SU-DHL-6 (cell line): ENCODE data around the gene ZSCAN10.

Experiments used
- H2AFZ ChIP-seq: fragments of 200-600 bp; sonication (generic); 2 replicates; pipeline ENCODE4 v1.6.1; 2014; ENCODE audit warnings: low read depth, mild to moderate bottlenecking, moderate library complexity, mixed read lengths, antibody characterized with exemption, low read length; ENCODE audit not compliant: severe bottlenecking
- H3F3A ChIP-seq: fragments of 200-600 bp; shearing (Covaris generic); 2 replicates; pipeline ENCODE4 v1.6.0; 2016; ENCODE audit warnings: antibody characterized with exemption, mild to moderate bottlenecking; ENCODE audit not compliant: insufficient read depth
- H3K27ac ChIP-seq: fragments of 200-600 bp; sonication (generic); 2 replicates; pipeline ENCODE4 v1.5.1; 2016; ENCODE audit warnings: low read depth, mild to moderate bottlenecking, low read length, moderate library complexity, mixed read lengths
- H3K27me3 ChIP-seq: fragments of 200-600 bp; sonication (generic), shearing (Covaris generic); 2 replicates; pipeline ENCODE4 v1.6.0; 2014; ENCODE audit warnings: mild to moderate bottlenecking, low read length
- H3K36me3 ChIP-seq: fragments of 200-600 bp; sonication (generic); 2 replicates; pipeline ENCODE4 v1.6.1; 2014; ENCODE audit warnings: mild to moderate bottlenecking, low read length, mixed read lengths
- H3K4me2 ChIP-seq: fragments of 300-600, 200-600 bp; shearing (Covaris generic), sonication (generic); 2 replicates; pipeline ENCODE4 v1.6.0; 2014; ENCODE audit warnings: low read length, low read depth, mild to moderate bottlenecking; ENCODE audit not compliant: poor library complexity, severe bottlenecking
- H3K4me3 ChIP-seq: fragments of 200-600 bp; sonication (generic); 2 replicates; pipeline ENCODE4 v1.5.1; 2014; ENCODE audit warnings: antibody characterized with exemption, low read length, mild to moderate bottlenecking, mixed read lengths; ENCODE audit not compliant: insufficient read depth, poor library complexity, severe bottlenecking
- H3K79me2 ChIP-seq: fragments of 200-600 bp; sonication (generic); 2 replicates; pipeline ENCODE4 v1.6.1; 2014; ENCODE audit warnings: mild to moderate bottlenecking, low read length, moderate library complexity; ENCODE audit not compliant: insufficient read depth
- H3K9ac ChIP-seq: fragments of 200-600 bp; sonication (generic); 2 replicates; pipeline ENCODE4 v1.7.0; 2014; ENCODE audit warnings: mild to moderate bottlenecking, low read length
- H3K9me2 ChIP-seq: fragments of 200-600 bp; sonication (generic); replicated peaks from 2 replicates; pipeline ENCODE4 v1.6.1; 2014; ENCODE audit warnings: low read length; ENCODE audit not compliant: insufficient read depth
- H3K9me3 ChIP-seq: fragments of 200-600 bp; sonication (generic); 2 replicates; pipeline ENCODE4 v1.6.1; 2014; ENCODE audit warnings: low read length, mixed read lengths; ENCODE audit not compliant: insufficient read depth
- H4K20me1 ChIP-seq: fragments of 200-600 bp; sonication (generic); 2 replicates; pipeline ENCODE4 v1.6.1; 2014; ENCODE audit warnings: low read depth, mild to moderate bottlenecking, antibody characterized with exemption, low read length, moderate library complexity, mixed read lengths
- CTCF ChIP-seq: fragments of 200-600 bp; sonication (generic); IDR thresholded peaks from one replicate; pipeline ENCODE4 v1.5.1; 2017; ENCODE audit warnings: antibody characterized with exemption, mild to moderate bottlenecking, low read length, moderate library complexity; ENCODE audit not compliant: insufficient read depth, poor library complexity, severe bottlenecking
- EZH2phosphoT487 ChIP-seq: fragments of 200-600 bp; sonication (generic), shearing (Covaris generic); conservative IDR thresholded peaks from 2 replicates; pipeline ENCODE4 v1.6.1; 2018; ENCODE audit warnings: mild to moderate bottlenecking, antibody characterized with exemption, low read length, moderate library complexity, mixed read lengths

ZSCAN10 gene

GRCh38 chr16:3142770-3143169 lies 43.7 kb upstream of the ZSCAN10 start:
- H3K36me3 ChIP-seq = no peaks in the 10 kb centered on the region
- no peaks in the 10 kb centered on the region for H4K20me1 ChIP-seq
- H3K27ac ChIP-seq = no peak overlapping the region
- no peak for TF ChIP-seq EZH2phosphoT487
- no peak for TF ChIP-seq CTCF
- H3K9me3 ChIP-seq = no peaks in the 10 kb centered on the region
- H3K4me3 ChIP-seq = no peak overlapping the region
- H3K9me2 ChIP-seq = no peaks in the 10 kb centered on the region
- H3K4me2 ChIP-seq = no peak overlapping the region
- no peaks in the 10 kb centered on the region for H3K27me3 ChIP-seq
- no peak overlapping the region for H2AFZ ChIP-seq
- no peaks in the 10 kb centered on the region for H3F3A ChIP-seq
- no peak overlapping the region for H3K9ac ChIP-seq
- no peaks in the 10 kb centered on the region for H3K79me2 ChIP-seq

GRCh38 chr16:3142327-3142726 lies 43.2 kb upstream of the ZSCAN10 start:
- Histone ChIP-seq H3K79me2 (no peaks in the 10 kb centered on the region), H2AFZ (no peak overlapping the region), H3K9me2 (no peaks in the 10 kb centered on the region), H3K27me3 (no peaks in the 10 kb centered on the region), H3K27ac (no peak overlapping the region), H3K9ac (no peak overlapping the region), H3K9me3 (no peaks in the 10 kb centered on the region), H3F3A (no peaks in the 10 kb centered on the region), H3K4me2 (no peak overlapping the region), H4K20me1 (no peaks in the 10 kb centered on the region), H3K4me3 (no peak overlapping the region), H3K36me3 (no peaks in the 10 kb centered on the region)
- TF ChIP-seq CTCF (no peak), EZH2phosphoT487 (no peak)

- Histone ChIP-seq H3K27ac (no peak overlapping the region), H3K9me3 (no peaks in the 10 kb centered on the region), H3K9me2 (no peaks in the 10 kb centered on the region), H3K9ac (no peak overlapping the region), H3K4me3 (no peak overlapping the region), H3K27me3 (no peaks in the 10 kb centered on the region), H4K20me1 (no peaks in the 10 kb centered on the region), H3K36me3 (no peaks in the 10 kb centered on the region), H3K4me2 (no peak overlapping the region), H3F3A (no peaks in the 10 kb centered on the region), H2AFZ (no peak overlapping the region), H3K79me2 (no peaks in the 10 kb centered on the region)
- no peak for TF ChIP-seq EZH2phosphoT487
- TF ChIP-seq CTCF = no peak
Measured at GRCh38 chr16:3141781-3142311, 42.8 kb upstream of the ZSCAN10 start.
